HG03354 (cell line): ENCODE results near the gene LCN2.

Experiments
- ATAC-seq: cut with Tn5 transposase; IDR thresholded peaks from one replicate; pipeline ENCODE4 v1.9.1; 2021; ENCODE audit warnings: mild to moderate bottlenecking; ENCODE audit not compliant: unreplicated experiment, poor library complexity, severe bottlenecking

Gene LCN2

GRCh38 chr9:128145536-128145935 is 3.7 kb upstream of the LCN2 start:
- ATAC-seq = no peak

DNA sequence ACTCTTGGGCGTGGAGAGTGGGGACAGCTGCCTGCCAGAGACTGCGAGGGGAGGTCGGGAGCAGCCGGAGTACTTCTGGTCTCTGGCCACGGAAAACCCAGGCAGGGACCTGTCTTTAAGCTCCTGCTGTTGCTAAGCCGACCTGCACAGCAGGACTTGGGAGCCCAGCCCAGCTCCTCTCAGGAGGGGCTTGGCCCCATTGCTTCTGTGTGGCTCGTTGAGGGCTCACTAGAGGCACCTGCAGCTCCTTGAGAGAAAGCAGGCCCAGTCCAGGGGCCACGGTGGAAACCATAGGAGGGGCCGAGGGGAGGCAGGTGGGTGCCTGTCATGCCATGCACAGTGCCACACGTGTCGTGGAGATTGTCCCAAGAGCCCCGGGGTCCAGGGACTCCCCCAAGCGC is 3.3 kb upstream of the LCN2 start:
- ATAC-seq = no peak

GRCh38 chr9:128146591-128147120 is 2.6 kb upstream of the LCN2 start:
- no peak for ATAC-seq

DNA sequence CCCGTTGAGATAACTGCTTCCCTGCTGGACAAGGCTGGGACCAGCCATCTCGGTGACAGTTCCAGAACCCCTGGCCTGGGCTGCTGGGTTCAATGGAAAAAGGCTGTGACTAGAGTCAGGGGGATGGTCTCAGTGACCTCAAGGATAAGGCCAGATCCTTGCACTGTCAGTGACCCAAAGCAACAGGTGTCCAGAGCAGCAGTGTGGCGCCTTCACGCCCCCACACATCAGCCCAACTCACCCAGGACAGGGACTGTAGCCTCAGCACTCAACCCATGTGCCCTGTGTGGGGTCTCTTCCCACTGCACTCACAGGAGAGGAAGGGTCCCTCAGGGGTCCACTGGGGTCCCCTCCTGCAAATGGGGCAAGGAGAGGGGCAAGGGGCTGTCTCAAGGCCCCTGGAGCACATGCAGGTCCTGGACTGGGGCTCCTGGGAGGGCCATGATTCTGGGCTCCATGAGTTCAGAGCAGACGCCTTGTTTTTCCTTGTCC is 698 bp upstream of the LCN2 start:
- no peak for ATAC-seq

- ATAC-seq = no peak
Observed at GRCh38 chr9:128149951-128150593, 819 bp downstream of the LCN2 start.

- no peak for ATAC-seq
Observed at GRCh38 chr9:128150594-128151308, 1.5 kb downstream of the LCN2 start.

DNA sequence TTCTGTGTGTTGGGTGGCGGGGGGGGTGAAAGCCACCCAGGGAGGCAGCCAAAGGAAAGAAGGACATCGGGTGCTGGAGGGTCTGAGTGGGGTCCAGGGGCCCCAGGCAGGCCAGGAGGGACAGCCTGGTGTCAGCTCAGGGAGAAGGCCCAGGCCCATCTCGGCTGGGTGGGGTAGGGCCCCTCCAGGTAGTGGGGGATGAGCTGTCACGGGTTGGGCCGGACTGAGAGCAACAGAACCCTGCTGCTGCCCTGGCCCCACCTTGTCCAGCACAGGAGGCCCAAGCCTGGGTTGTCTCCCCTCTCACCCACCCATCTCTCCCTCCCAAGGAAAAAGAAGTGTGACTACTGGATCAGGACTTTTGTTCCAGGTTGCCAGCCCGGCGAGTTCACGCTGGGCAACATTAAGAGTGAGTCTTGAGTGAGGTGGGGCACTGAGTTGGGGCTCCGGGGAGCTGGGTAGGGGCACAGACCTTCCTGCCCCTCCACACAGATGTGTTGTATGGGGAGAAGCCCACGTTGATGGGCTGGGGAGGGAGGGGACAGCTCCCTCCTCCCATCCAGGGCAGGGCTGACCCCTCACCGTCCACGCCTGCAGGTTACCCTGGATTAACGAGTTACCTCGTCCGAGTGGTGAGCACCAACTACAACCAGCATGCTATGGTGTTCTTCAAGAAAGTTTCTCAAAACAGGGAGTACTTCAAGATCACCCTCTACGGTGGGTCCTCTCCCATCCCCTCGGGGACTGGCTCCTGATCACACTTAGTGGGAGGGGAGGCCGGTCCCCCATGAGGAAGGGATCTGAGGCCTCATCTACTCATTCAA is 2.3 kb downstream of the LCN2 start:
- no peak for ATAC-seq

DNA sequence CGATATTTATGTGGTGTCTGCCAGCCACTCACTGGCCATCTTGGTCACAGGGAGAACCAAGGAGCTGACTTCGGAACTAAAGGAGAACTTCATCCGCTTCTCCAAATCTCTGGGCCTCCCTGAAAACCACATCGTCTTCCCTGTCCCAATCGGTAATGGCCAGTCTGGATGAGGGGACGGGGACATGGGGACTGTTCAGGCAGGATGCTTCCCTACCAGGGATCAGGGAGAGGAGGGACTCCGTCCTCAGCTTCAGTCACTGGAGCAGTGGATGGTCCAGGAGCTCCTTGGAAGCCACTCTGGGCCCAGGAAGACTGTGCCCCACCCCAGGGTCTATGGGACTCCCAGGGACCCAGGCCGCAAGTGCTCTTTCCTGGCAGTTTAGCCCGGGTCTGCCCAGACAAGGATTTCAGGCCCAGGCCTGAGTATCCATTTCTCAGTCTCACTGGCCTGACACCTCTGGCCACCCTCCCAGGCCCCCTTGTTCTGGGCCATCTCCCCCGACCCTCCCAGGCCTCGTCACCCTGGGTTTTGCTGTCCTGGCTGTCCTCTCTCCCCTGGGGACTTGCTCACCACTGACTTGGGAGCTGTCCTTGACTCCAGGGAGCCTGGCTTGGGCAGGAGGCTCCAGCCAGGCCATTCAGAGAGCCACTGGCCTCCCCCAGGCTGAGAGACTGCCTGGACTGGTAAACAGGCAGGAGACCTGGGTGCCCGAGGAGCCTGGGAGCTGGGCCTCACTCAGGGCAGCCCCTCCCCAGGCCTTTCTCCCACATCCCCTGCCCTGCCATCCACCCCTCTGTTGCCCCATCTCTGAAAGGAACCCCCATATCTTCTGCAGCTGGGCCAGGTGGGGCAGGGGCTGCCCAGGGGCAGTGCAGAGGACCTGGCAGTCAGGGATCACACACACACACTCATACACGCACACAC is 3.1 kb downstream of the LCN2 start:
- ATAC-seq = no peak

GRCh38 chr9:128153060-128153946 is 4.0 kb downstream of the LCN2 start:
- ATAC-seq = no peak

DNA sequence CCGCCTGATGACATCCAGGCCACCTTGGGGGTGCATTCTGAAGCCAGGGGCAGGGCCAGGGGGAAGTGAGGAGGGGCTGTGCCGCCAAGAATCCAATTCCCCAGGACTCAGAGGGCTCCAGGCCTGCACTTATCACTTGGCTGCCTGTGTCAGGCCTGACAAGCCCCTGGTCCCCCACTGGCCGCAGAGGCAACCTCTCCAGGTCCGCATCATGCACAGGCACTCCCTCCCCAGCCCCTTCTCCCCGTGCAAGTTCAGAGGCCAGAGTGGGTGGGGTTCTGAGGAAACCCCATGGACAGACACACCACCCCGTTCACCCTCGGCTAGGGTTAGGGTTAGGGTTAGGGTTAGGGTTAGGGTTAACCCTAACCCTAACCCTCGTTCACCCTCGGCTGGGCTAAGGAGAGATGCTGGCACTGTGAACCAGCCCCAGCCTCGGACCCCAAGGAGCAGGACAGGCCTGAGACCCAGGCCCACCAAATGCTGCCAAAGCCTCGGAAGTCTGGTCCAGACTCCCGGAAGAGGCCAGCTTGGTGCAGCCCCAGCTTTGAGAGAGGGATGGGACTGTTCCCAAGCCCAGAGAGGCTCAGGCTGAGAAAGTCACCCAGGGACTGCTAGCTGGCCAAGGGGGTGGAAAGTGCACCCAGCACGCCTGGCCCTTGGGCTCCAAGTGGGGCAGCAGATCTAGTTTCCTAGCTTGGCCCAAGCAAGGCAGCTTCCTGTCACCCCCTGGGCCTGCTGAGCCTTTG is 4.9 kb downstream of the LCN2 start:
- ATAC-seq = no peak

DNA sequence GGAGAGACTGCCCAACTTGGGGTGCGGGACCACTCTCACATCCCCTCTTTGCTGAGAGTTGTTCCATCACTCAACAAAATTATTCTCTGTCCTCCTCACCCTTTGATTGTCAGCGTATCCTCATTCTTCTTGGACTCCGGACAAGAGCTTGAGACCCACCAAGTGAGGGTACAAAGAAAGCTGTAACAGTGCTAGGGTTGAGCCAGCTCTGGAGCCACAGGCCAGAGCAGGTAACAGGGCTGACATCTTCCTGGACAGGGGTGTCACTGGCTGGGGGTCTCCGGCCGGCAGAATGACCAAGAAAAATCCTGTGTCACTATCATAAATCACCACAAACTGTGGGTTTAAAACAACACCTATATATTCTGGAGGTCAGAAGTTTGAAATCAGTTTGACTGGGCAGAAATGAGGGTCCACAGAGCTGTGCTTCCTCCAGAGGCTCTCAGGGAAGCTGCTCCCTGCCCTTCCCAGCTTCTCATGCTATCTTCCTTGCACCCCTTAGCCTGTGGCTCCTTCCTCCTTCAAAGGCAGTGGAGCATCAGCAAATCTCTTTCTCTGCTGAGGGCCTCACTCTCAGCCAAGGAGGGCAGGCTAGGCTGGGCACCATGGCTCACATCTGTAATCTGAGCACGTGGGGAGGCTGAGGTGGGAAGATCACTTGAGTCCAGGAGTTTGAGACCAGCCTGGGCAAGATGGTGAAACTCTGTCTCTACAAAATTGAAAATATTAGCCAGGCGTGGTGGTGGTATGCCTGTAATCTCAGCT is 6.7 kb downstream of the LCN2 start:
- ATAC-seq = no peak

- ATAC-seq = no peak
Observed at GRCh38 chr9:128159522-128159783, 10.2 kb downstream of the LCN2 start.

DNA sequence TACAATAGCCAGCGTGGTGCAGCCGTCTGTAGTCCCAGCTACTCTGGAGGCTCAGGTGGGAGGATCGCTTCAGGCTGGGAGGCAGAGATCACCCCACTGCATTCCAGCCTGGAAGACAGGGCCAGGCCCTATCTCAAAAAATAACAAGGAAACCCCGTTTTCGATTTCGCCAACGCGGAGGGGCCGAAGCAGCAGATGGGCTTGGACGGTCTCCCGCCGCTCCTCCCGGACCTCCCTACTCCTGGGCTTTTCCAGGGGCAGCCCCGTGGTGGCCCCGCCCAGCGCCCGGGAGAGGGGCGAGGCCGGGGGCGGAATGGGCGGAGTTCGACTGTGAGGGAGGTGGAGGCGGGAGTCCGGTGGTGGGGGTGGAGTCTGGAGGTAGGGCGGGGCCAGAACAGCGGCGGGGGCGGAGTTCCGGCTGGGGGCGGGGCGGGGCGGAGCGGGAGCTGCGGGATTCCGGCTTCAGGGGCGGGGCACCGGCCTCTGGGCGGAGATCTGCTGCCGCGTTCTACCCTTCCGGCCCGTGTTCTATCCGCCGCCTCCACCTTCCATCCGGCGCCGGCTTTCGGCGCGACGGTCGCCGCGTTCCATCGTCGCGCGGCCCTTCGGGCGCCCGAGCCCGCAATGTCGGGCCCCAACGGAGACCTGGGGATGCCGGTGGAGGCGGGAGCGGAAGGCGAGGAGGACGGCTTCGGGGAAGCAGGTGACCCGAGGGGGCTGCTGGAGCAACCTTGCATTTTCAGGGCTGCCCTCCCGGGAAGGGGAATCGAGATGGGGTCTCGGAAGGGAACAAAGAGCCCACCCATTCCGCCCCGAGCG is 10.7 kb downstream of the LCN2 start, which contains the start of gene BBLN:
Gene BBLN (plus strand): TSS at position 482 of the 819 bp plus-strand sequence. CDS start 143 bp downstream, at position 625.
- ATAC-seq = peak; percentile 86

GRCh38 chr9:128160603-128160987 is 11.3 kb downstream of the LCN2 start:
- ATAC-seq = peak; percentile 16

DNA sequence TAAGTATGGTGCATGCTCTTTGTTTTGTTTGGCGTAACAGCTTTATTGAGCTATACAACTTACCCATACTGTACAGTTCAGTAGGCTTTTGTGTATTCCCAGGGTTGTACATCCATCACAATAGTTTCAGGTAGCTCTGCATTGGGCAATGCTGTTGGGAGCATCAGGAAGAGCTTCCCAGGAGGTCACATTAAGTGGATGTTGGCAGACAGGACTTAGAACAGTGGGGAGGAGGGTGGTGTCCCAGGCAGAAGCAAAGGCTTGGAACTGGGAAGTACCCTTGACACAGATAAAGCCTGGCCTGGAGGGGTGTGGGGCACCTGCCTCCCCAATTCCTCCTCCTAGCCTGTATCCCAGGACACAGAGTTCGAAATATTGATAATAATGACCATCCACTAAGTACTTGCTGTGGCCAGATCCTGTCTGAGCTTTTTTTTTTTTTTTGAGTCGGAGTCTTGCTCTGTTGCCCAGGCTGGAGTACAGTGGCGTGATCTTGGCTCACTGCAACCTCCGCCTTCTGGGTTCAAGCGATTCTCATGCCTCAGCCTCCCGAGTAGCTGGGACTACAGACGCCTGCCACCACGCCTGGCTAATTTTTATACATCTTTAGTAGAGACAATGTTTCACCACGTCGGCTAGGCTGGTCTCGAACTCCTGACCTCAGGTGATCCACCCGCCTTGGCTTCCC is 12.1 kb downstream of the LCN2 start:
- ATAC-seq = no peak
